SIG-M5 treated with dmso at 0.1 percent for 504 hours (cell line): Measurements from ENCODE around the gene ULK3.
"Not testable (repeated sequence)": the region's sequence is repeated elsewhere in the genome, so short reads cannot be mapped to it uniquely, and the experiment has no call there.

Source experiments
- DNase-seq: peaks from one replicate; lab custom pipeline; 2025; ENCODE audit not compliant: unreplicated experiment; lab: John Stamatoyannopoulos, UW

ULK3 gene

GRCh38 chr15:74842581-74843444 is at the start of gene ULK3:
ULK3 (minus strand) TSS chr15:74843156; CDS start chr15:74843105, 51 bp downstream.
- DNase-seq = peak; percentile 85

- DNase-seq = peak; percentile 25
These were observed 49.4 kb upstream of the ULK3 start for GRCh38 chr15:74892313-74892712.

- DNase-seq = no peak
These were observed 48.5 kb upstream of the ULK3 start for GRCh38 chr15:74891469-74891868.

- no peak for DNase-seq
These were observed 47.7 kb upstream of the ULK3 start for GRCh38 chr15:74890665-74890960.

GRCh38 chr15:74889883-74890664 is 47.1 kb upstream of the ULK3 start, which contains the start of gene MPI:
MPI (plus strand) TSS chr15:74890042; CDS start chr15:74890074, 32 bp downstream.
- peak; percentile 78 for DNase-seq

- no peak for DNase-seq
These were observed 46.5 kb upstream of the ULK3 start for GRCh38 chr15:74889390-74889882.

GRCh38 chr15:74888716-74889115 is 45.8 kb upstream of the ULK3 start:
- no peak for DNase-seq

- DNase-seq = not testable (repeated sequence)
These were observed 44.7 kb upstream of the ULK3 start for GRCh38 chr15:74887537-74888193.

GRCh38 chr15:74885461-74885860 is 42.5 kb upstream of the ULK3 start:
- DNase-seq = no peak

GRCh38 chr15:74884428-74885223 is 41.7 kb upstream of the ULK3 start:
- no peak for DNase-seq

- DNase-seq = no peak
These were observed 39.6 kb upstream of the ULK3 start for GRCh38 chr15:74882528-74882927.

- no peak for DNase-seq
These were observed 35.3 kb upstream of the ULK3 start for GRCh38 chr15:74878273-74878672.

GRCh38 chr15:74873756-74874424 is 30.9 kb upstream of the ULK3 start:
- peak; percentile 54 for DNase-seq

GRCh38 chr15:74873036-74873755 is 30.2 kb upstream of the ULK3 start, which contains the start of gene SCAMP2:
SCAMP2 (minus strand) TSS chr15:74873365; CDS start chr15:74873255, 110 bp downstream.
- peak; percentile 95 for DNase-seq

GRCh38 chr15:74872702-74873035 is 29.7 kb upstream of the ULK3 start:
- no peak for DNase-seq

- DNase-seq = peak; percentile 22
These were observed 27.7 kb upstream of the ULK3 start for GRCh38 chr15:74870436-74871215.

GRCh38 chr15:74869726-74870407 is 26.9 kb upstream of the ULK3 start:
- DNase-seq = peak; percentile 94

GRCh38 chr15:74869372-74869725 is 26.4 kb upstream of the ULK3 start:
- no peak for DNase-seq
